ENCODE results near the gene CX3CR1.
A peak's percentile ranks its signal among the peaks of the same experiment; 100 is the strongest.

The CX3CR1 gene

GRCh38 chr3:39291903-39292329, 12.1 kb upstream of the CX3CR1 start:
- in situ Hi-C loops (cut with HindIII; ENCODE audit: low sequenced_read_pairs) = loop anchor here (25.0 kb wide), 1 partner anchor 180 kb away; the partner anchor contains the start of genes GORASP1 and TTC21A

GRCh38 chr3:39290255-39290654, 10.4 kb upstream of the CX3CR1 start:
- TF ChIP-seq CTCF (IDR thresholded peaks at IDR 0.05; ENCODE audit: low read depth, low read length) = no peak
- DNase-seq (ENCODE audit: low read depth, low spot score) = no peak
- no peak overlapping the region for H3K4me3 ChIP-seq (ENCODE audit: low read depth, low read length)
- in situ Hi-C loops (cut with HindIII; ENCODE audit: low sequenced_read_pairs) = loop anchor here (25.0 kb wide), 1 partner anchor 178 kb away; the partner anchor contains the start of genes GORASP1 and TTC21A

More at GRCh38 chr3:39291903-39292329, 12.1 kb upstream of the CX3CR1 start:
- DNase-seq (ENCODE audit: low read depth, low spot score) = peak; percentile 41
- peak; percentile 92 for TF ChIP-seq CTCF (IDR thresholded peaks at IDR 0.05; ENCODE audit: low read depth, low read length)
- H3K4me3 ChIP-seq (ENCODE audit: low read depth, low read length) = no peak overlapping the region

- DNase-seq (ENCODE audit: low read depth, low spot score) = no peak
- TF ChIP-seq CTCF (IDR thresholded peaks at IDR 0.05; ENCODE audit: low read depth, low read length) = no peak
- in situ Hi-C loops (cut with HindIII; ENCODE audit: low sequenced_read_pairs) = loop anchor here (25.0 kb wide), 1 partner anchor 177 kb away; the partner anchor contains the start of genes GORASP1 and TTC21A
- no peak overlapping the region for H3K4me3 ChIP-seq (ENCODE audit: low read depth, low read length)
Observed at GRCh38 chr3:39289107-39289506, 9.3 kb upstream of the CX3CR1 start.

- peak; percentile 67 for DNase-seq (ENCODE audit: low read depth, low spot score)
- no peak overlapping the region for H3K4me3 ChIP-seq (ENCODE audit: low read depth, low read length)
- TF ChIP-seq CTCF (IDR thresholded peaks at IDR 0.05; ENCODE audit: low read depth, low read length) = peak; percentile 92
- in situ Hi-C loops (cut with HindIII; ENCODE audit: low sequenced_read_pairs) = loop anchor here (25.0 kb wide), 1 partner anchor 176 kb away; the partner anchor contains the start of genes GORASP1 and TTC21A
Observed at GRCh38 chr3:39288300-39288808, 8.5 kb upstream of the CX3CR1 start.

GRCh38 chr3:39287216-39288164, 7.7 kb upstream of the CX3CR1 start:
- DNase-seq (ENCODE audit: low read depth, low spot score) = no peak
- in situ Hi-C loops (cut with HindIII; ENCODE audit: low sequenced_read_pairs) = loop anchor here (25.0 kb wide), 1 partner anchor 175 kb away; the partner anchor contains the start of genes GORASP1 and TTC21A
- no peak for TF ChIP-seq CTCF (IDR thresholded peaks at IDR 0.05; ENCODE audit: low read depth, low read length)
- no peak overlapping the region for H3K4me3 ChIP-seq (ENCODE audit: low read depth, low read length)

GRCh38 chr3:39286771-39287170, 6.9 kb upstream of the CX3CR1 start:
- H3K4me3 ChIP-seq (ENCODE audit: low read depth, low read length) = no peak overlapping the region
- TF ChIP-seq CTCF (IDR thresholded peaks at IDR 0.05; ENCODE audit: low read depth, low read length) = no peak
- no peak for DNase-seq (ENCODE audit: low read depth, low spot score)
- in situ Hi-C loops (cut with HindIII; ENCODE audit: low sequenced_read_pairs) = loop anchor here (25.0 kb wide), 1 partner anchor 174 kb away; the partner anchor contains the start of genes GORASP1 and TTC21A
